ENCODE measurements around the gene PFAS.

Gene PFAS

DNA sequence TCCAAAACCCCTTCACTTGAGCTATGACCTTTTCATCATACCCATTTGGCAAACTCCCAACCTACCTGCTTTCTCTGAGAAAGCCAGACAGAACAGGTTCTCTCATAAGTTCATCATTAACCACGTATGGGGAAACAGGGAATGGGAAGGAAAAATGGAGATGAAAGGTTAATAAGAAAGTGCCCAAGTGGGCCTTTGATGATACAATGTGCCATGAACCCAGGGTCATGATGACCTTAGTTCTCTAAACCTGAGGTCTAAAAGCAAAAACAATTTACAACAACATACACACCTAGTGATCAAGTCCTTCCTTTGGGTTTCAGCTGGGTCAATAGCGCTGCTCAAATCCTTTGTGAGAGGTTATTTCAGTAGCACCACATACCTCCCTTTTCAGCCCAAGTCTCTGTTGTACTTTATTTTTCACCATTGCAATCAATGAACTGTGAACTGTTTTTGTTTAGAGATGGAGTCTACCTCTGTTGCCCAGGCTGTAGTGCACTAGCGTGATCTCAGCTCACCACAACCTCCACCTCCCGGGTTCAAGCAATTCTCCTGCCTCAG lies 24.9 kb downstream of the PFAS start:
- no peak for DNase-seq

DNA sequence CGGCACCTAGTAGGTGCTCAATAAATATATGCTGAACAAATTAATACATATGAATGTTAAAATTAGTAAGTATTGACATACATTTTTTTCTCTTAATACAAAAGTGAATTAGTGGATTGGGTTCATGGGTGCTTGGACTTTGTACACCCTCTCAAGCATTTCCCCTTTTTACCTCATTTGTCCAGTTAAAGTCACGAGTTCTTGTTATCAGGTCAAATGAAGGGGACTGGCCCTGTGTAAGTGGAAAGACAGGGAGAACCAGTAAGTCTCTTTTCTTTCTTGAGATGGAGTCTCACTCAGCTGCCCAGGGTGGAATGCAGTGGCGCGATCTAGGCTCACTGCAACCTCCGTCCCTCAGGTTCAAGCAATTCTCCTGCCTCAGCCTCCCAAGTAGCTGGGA lies 25.7 kb downstream of the PFAS start:
- no peak for DNase-seq

DNA sequence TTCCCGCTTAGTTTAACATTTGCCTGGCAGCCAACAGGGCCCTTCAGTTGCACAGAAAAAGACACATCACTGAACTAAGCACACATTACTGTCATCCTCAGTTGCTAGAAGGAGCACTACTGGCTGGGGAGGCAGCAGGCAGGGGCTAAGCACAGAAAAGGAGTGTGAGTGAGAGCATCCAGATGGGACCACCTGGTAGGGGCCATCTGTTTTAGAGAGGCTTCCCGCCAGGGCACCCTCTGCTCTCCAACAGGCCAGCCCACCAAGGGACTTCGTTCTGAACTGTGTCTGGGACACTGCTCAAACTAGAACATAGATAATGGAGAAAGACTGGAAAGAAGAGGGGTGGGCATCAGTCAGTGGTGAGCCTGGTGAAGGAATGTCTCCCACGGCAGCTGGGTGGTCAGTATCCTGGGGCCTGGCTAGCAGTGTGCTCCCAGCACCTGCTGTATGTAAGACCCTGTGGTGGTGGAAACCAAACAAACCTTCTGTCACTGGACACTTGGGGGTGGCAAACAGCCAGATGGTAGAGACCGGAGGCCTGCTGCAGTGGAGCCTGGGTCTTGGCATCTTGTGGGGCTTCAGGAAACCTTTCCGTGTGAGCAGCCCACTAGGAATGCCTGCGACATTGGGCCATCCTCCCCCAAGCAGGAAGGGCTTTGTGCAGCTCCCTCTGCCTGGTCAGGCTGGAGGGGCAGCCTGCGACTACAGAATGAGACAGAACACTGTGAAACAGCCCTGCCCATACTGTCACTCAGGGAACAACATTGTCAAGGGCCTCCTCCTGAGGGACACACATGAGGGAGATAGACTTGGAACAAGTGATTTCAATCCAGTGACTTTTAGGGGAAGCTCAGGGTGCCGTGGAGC lies 26.6 kb downstream of the PFAS start:
- no peak for DNase-seq

DNA sequence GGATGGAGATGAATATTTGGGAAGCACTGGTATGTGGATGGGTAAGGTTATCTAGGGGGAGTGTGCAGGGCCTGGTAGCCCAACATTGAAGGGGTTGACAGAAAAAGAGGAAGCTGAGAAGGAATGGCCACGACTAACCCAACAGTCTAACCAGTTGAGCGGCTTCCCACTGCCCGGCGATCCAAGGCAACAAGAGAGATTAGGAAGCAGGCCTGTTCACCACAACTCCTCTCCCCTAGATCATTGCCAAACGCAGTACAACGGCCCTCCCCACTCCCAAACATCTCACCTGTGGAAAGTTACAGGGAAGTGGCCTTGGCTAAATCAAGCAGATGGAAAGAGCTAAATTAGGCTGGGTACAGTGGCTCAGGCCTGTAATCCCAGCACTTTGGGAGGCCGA lies 28.2 kb downstream of the PFAS start:
- DNase-seq = no peak

DNA sequence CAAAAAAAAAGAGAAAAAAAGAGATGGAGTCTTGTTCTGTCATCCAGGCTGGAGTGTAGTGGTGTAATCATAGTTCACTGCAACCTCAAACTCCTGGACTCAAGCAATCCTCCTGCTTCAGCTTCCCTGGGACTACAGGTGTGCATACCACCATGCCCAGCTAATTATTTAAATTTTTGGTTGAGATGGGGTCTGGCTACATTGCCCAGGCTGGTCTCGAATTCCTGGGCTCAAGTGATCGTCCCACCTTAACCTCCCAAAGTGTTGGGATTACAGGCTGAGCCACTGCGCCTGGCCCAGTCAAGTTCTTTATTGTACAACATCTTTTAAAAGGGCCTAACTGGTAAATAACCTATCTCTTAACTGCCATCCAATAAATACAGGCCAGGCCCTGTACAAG lies 33.3 kb downstream of the PFAS start:
- no peak for DNase-seq

DNA sequence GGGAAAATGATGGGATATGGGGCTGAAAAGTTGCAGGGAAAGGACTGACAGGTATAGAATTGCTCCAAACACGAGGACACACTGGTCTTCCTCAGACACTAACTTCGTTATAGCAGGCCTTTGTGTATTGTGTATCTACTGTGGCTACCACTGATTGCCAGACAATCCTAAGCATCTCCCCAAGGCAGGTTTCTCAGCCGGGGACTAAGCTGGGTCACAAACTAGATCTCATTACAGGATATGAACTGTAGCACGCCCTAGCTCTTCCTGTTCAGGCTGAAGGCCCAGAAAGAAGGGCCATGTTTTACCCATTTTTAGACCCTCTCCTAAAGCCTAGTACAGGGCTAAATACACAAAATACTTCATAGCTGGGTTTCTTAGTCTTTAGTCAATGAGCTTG lies 34.3 kb downstream of the PFAS start:
- DNase-seq = no peak

DNA sequence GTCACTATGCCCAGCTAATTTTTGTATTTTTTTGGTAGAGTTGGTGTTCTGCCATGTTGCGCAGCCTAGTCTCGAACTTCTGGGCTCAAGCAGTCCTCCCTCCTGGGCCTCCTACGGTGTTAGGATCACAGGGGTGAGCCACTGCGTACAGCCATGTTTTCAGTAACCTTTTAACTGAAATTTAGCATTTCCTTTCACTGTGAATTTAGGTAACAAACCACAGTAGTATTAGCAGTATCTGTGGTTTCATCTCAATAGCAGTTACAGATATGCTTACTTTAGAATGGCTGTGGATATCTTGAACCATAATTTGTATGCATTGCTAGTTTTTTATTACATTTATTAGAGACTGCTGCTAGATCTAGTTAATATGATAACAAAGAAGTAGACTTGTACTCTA lies 35.0 kb downstream of the PFAS start:
- no peak for DNase-seq

DNA sequence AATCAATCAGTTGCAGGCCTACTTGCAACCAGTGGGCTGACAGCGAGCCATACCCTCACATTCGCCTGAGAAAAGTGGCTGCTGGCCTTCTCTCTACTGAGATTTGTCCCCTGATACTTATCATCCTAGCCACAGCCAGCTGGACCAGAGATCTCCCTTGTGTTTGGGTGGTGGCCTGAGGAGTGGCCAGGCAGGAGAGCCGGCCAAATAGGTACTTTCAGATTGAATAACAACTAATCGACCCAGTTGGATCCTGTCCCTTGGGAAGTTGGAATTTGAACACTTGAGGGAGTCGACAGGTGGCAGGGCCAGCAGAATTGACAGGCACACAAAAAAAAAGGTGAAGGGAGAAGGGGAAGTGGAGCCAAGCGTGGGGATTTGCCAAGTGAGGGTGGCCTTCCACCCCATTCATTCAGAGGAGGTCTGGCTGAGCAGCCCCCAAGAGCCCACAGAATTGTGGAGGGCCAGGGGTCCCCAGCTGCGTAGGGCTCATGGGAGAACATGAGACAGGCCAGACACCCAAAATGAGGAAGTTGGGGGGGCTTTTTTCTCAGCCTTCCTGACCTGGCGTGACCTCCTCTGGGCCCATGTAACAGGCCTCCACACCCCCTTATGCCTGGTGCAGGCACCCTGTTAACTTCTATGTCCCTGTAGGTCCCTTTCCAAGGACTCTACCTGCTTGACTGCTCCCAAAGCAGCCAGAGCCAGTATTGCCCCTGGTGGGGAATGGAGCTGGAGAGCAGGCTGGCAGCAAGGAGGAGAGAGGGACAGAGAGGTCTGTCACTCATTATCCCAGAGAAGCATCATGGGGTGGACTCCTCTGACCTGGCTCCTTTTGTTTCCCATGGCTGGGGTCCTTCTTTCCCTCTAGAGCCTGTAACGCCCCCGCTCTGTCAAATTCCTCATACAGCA lies 36.4 kb downstream of the PFAS start:
- DNase-seq = no peak

DNA sequence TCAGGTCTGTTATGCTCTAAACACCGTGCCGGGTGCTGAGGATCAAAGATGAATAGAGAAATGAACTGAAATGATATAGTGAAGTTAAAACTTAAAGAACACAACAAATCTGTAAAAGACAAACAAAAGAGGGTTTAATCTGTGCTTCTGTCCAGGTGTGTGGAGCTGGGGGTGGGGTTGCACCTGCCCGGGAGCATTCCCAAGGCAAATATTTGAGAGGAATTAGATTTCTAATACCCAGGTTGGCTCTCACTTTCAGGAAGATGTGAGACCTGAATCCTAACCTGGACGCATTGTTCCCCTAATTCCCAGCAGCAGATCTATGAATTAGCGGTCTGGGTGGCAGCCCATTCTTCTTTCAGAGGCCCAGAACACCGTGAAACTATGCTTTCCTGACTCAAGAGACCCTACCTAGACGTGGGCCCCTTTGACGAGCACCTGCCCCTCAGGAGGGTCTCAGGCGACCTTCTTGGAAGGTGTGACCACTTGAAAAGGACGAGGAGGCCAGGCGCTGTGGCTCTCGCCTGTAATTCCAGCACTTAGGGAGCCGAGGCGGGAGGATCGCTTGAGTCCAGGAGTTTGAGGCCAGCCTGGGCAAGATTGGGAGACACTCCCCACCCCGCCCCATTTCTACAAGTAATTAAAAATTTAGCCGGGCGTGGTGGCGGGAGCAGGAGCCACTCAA lies 38.7 kb downstream of the PFAS start:
- peak; percentile 28 for DNase-seq

DNA sequence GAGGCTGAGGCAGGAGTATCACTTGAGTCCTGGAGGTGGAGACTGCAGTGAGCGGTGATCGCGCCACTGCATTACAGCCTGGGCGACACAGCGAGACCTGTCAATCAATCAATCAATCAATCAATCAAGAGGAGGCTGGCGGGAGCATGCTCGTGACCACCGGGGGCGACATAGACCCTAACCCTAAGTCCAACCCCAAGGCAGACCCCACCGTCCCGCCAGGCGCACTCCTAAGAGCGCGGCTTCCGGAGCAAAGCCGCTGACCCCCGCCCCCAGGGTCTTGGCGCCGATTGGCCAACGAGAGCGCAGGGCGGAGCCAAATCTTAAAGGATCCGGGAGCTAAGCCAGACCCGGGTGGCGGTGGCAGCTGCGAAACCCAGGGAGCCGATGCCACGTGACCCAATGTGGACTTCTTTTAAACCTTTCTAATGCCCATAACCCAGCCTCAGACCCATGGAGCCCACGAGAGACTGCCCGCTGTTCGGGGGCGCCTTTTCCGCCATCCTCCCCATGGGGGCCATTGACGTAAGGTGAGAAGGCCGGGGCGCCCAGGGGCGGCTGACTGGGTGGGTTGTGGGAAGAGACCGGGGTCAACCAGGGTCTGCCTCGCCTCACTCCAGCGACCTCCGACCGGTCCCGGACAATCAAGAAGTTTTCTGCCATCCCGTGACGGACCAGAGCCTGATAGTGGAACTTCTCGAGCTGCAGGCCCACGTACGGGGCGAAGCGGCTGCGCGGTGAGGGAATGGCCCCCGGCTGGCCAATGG lies 39.4 kb downstream of the PFAS start, which contains the start of gene RANGRF:
RANGRF (plus strand) TSS at position 335 of the 767 bp plus-strand sequence; CDS start at position 454, 119 bp downstream.
- peak; percentile 83 for DNase-seq

DNA sequence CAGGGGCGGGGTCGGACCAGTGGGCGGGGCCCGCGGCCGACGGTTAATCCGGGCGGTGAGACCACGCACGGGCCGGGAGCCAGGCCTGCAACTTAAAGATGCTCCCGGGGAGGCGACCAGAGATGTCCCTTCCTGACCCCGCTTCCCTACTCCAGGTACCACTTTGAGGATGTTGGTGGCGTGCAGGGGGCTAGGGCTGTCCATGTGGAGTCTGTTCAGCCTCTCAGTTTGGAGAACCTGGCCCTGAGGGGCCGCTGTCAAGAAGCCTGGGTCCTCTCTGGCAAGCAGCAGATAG lies 40.0 kb downstream of the PFAS start:
- no peak for DNase-seq

DNA sequence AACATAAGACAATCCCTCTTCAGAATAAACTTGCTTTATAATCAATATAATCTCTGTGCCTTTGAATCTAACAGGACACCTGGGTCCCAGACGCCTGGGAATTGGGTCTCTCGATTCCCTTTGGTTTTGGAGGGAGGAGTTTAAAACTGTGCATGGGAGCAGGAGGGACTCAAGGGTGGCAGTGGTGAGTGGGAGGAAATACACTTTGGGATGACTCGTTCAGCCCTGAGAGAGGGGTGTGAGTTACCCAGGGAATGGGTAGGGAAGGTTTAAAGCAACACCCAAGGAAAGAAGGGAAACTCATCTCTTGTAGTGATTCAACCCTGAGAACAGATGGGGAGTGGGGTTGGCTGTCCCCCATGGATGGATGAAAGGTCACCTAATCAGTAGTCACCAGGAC lies 41.0 kb downstream of the PFAS start:
- DNase-seq = no peak

DNA sequence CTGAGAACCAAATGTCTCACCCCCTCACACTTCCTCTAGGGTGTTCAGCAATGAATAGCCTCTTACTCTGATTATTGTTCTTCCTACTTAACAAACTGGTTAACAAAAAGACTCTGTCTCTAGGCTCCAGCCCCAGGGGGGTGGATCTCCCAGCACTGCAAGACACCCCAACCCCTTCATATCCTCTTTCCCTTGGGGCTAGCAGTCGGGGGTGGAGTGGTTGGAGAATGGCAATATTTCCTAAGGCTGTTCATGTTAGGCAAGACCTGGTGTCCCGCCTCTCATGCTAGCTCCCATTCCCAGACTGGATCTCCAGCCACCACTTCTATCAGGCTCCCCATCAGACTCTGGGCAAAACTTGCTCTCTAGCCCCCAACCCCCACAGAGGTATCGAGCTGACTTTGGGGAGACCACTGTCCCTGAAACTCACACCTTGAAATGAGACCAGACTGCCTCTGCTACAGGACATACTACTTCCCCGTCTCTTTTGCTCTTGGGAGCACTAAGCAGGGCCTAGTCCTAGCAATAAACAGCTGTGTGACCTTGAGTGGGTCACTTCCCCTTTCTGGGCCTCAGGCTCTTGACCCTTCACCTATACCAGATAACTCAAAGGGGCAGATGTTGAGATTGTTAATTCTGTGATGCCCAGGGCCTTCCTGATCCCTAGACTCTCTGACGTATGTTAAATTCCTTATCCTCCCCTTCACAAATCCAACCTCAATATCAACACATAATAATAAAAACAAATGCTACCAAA lies 43.7 kb downstream of the PFAS start:
- no peak for DNase-seq

DNA sequence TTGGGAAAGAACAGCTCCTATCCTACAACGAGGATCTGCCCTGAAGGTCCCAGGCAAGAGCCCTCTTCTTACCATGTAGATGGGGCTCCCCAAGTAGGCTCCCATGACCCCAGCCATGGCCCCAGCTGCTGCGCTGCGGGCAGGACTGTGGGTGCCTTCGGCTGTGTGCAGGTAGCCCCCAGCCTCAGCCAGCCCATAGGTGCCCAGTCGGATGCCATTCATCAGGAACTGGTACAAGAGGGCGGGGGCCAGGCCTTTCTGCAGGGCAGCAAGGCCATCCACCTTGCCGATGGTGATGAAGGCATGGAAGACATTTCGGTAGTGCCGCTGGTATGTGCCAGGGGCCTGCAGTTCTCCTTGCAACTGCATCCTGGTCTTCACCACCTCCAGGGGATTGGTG lies 45.3 kb downstream of the PFAS start:
- DNase-seq = no peak

DNA sequence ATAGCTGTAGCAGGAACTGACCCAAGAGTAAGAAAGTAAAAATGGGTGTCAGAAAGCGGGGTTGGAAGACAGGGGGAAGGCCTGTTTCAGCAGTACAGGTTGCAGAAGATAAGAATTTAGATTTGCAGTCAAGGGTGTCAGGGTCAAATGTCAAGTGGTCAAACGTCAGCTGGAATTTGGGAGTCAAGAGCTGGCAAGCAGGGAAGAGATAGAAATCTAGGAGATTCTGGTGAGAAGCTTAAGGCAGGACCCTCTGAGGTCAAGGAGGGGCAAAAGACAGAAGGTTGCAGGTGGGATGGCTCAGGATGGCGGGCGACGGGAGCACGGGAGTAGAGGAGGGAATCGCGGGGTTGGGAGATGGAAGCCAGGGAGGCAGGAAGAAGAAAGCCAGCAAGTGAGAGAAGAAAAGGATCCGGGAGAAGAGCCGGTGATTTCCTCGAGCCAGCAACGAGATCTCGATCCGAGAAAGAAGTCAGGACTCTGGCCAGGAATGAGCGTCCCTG lies 45.8 kb downstream of the PFAS start:
- no peak for DNase-seq

DNA sequence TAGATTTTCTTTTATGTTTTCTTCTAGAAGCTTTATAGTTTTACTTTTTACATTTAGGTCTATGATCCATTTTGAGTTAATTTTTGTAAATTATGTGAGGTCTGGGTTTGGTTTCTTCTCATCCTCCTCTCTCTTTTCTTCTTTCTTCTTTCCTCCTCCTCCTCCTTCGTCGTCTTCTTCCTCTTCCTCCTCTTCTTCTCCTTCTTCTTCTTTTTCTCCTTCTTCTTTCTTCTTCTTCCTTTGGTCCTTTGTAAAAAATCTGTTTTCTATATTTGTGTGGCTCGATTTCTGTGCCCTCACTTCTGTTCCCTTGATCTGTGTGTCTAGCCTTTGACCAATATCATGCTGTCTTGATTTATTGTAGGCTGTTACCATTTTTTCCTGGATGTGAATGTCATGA lies 51.1 kb downstream of the PFAS start:
- no peak for DNase-seq

DNA sequence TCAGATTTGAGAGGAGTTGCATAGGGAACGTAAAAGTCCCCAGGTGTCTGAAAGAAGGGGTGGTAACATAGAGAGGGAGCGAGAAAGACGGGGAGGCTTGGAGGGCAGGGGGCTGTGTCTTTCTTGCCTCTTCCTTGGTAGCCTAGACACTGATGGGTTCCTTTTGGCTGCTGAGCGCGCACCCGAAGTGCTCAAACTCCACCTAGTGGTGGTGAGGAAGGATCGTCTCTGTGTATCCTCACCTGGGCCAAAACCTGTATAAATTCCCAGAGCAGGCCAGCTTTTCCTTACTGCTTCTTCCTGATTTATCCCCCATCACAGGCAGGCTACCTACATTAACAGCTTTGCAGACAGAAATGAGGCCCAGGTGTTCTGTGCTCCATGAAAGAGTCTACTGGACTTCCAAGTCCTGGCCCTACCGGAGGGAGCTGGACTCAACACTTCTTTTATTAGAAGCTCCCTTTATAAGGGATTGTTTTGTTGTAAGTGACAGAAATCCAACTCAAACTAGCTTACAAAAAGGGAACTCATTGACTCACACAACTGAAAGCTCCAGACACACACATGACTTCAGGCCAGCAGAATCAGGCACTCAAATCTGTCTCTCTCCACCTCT lies 51.6 kb downstream of the PFAS start:
- DNase-seq = peak; percentile 67

DNA sequence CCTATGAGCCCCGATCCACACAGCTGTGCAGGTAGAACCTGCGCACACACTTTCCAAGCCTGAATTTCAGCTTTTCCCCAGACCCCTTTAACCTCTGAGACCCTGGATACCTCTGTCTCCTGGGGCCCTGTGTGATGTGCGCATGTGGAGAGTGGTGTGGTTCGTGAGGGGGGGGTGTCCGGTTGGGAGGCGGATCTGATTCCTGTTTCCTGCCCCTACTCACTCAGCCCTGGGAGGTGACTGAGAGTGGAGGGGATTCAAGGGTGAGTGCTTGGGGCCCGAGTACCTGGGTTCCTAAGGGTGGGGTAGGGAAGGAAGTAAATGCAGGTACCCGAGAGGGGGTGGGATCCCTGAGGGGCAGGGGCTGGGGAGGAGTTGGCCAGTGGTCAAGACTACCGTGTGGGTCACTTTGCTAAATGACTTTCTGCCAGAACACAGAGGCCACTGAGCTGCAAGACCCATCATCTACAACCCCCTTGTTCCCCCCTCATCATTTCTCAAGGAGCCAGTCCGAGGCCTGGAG lies 61.6 kb downstream of the PFAS start:
- no peak for DNase-seq

DNA sequence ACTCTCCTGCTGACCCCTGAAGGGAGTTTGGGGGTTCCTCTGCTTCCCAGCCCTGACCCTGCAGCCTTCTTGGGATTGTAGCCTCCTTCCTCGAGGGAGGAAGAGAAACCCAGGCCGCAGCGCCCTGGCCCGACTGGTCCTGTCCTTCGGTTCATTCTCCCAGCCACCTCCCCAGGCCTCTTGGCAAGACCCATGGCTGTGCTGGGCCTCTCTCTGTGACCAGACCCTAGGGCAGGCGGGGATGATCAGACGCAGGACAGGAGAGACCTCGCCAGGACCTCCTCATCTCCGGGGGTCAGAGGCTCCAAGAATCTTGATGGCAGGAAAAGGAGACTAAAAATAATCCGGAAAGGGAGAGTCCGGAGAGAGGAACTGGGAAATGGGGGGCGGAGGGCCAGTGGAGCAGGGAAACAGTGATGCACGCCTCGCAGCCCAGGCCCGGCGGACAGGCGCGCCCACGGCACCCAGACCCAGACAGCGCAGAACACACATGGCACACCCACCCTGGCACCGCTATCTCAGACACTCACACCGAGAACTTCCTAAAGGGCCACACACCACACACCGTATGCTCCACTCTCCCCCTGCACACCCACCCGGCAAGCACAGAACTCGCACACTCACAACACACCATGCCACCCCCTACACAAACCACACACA lies 62.2 kb downstream of the PFAS start:
- DNase-seq = no peak

DNA sequence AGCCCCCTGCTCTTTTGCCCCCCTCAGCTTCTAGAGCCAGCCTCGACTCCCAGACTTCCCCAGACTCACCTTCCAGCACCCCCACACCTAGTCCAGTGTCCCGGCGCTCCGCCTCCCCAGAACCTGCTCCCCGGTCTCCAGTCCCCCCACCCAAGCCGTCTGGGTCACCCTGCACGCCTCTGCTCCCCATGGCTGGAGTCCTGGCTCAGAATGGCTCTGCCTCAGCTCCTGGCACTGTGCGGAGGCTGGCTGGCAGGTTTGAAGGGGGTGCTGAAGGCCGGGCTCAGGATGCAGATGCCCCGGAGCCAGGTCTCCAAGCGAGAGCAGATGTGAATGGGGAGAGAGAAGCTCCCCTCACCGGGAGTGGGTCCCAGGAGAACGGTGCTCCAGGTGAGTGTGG lies 63.2 kb downstream of the PFAS start:
- DNase-seq = no peak

All from NCI-H1436 (cell line).